Nephron (organoid): Measurements from ENCODE around the gene CEP19.
A peak's percentile ranks its signal among the peaks of the same experiment; 100 is the strongest.

Experiments used
- H3K27ac Mint-ChIP-seq, 3 experiments: 2 replicates each; pipeline ENCODE4 v1.8.0; 2020; ENCODE audit warnings: mixed read lengths in 3 of 3, mild to moderate bottlenecking in 2 of 3, moderate library complexity in 1 of 3
- H3K27me3 Mint-ChIP-seq: 2 replicates; pipeline ENCODE4 v1.8.0; 2021; ENCODE audit warnings: low read depth, mild to moderate bottlenecking, moderate library complexity, mixed read lengths
- H3K36me3 Mint-ChIP-seq: 2 replicates; pipeline ENCODE4 v1.8.0; 2020; ENCODE audit warnings: low read depth, mixed read lengths
- H3K4me1 Mint-ChIP-seq: 2 replicates; pipeline ENCODE4 v1.8.0; 2020; ENCODE audit warnings: mixed read lengths
- H3K4me3 Mint-ChIP-seq, 3 experiments: 2 replicates each; pipeline ENCODE4 v1.8.0; 2020; ENCODE audit warnings: mild to moderate bottlenecking in 3 of 3, mixed read lengths in 3 of 3, moderate library complexity in 2 of 3
- H3K9me3 Mint-ChIP-seq: 2 replicates; pipeline ENCODE4 v1.8.0; 2020; ENCODE audit warnings: mixed read lengths
- CTCF ChIP-seq, 3 experiments: fragments of 200-600 bp; sonication (generic); IDR thresholded peaks; one replicate each; pipeline ENCODE4 v1.5.0; 2021; ENCODE audit warnings: antibody characterized with exemption in 3 of 3; ENCODE audit not compliant: unreplicated experiment in 3 of 3

Gene CEP19

GRCh38 chr3:196689941-196690660 is 21.9 kb downstream of the CEP19 start:
- no peaks in the 10 kb centered on the region for H3K9me3 Mint-ChIP-seq
- TF ChIP-seq CTCF (IDR thresholded peaks at IDR 0.05; ENCODE audit: unreplicated experiment in 3 of 3) = no peak
- H3K27me3 Mint-ChIP-seq = no peaks in the 10 kb centered on the region
- no peak overlapping the region for H3K27ac Mint-ChIP-seq
- H3K4me3 Mint-ChIP-seq = no peak overlapping the region
- no peaks in the 10 kb centered on the region for H3K36me3 Mint-ChIP-seq
- no peaks in the 10 kb centered on the region for H3K4me1 Mint-ChIP-seq

- H3K27me3 Mint-ChIP-seq = peaks cover 4% of the 10 kb centered on the region
- TF ChIP-seq CTCF (IDR thresholded peaks at IDR 0.05; ENCODE audit: unreplicated experiment in 3 of 3) = no peak
- no peak overlapping the region for H3K4me3 Mint-ChIP-seq
- no peaks in the 10 kb centered on the region for H3K9me3 Mint-ChIP-seq
- H3K27ac Mint-ChIP-seq = no peak overlapping the region
- H3K4me1 Mint-ChIP-seq = no peaks in the 10 kb centered on the region
- H3K36me3 Mint-ChIP-seq = no peaks in the 10 kb centered on the region
Measured at GRCh38 chr3:196688349-196688748, 23.7 kb downstream of the CEP19 start.

DNA sequence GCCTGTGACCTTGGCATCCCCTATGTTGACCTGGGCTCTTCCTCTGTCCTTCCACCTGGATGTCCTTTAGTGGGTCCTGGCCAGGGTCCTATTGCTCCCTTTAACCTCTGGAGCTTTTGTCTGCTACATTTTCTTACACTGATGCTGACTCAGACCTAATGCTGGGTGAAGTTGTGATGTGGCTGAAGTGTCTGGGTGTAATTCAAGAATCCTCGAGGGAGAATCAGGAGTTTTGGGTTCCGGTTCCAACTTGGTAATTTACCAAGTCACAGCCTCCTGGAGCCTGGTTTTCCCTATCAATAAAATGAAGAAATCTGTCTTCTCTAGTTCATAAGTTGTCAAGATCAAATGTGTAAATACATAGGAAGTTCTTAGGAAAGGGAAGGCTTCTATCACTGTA is 25.6 kb downstream of the CEP19 start:
- H3K36me3 Mint-ChIP-seq = no peaks in the 10 kb centered on the region
- TF ChIP-seq CTCF (IDR thresholded peaks at IDR 0.05; ENCODE audit: unreplicated experiment in 3 of 3) = no peak
- H3K27me3 Mint-ChIP-seq = peaks cover 4% of the 10 kb centered on the region
- no peak overlapping the region for H3K4me3 Mint-ChIP-seq
- no peak overlapping the region for H3K27ac Mint-ChIP-seq
- no peaks in the 10 kb centered on the region for H3K4me1 Mint-ChIP-seq
- H3K9me3 Mint-ChIP-seq = peaks cover 5% of the 10 kb centered on the region

DNA sequence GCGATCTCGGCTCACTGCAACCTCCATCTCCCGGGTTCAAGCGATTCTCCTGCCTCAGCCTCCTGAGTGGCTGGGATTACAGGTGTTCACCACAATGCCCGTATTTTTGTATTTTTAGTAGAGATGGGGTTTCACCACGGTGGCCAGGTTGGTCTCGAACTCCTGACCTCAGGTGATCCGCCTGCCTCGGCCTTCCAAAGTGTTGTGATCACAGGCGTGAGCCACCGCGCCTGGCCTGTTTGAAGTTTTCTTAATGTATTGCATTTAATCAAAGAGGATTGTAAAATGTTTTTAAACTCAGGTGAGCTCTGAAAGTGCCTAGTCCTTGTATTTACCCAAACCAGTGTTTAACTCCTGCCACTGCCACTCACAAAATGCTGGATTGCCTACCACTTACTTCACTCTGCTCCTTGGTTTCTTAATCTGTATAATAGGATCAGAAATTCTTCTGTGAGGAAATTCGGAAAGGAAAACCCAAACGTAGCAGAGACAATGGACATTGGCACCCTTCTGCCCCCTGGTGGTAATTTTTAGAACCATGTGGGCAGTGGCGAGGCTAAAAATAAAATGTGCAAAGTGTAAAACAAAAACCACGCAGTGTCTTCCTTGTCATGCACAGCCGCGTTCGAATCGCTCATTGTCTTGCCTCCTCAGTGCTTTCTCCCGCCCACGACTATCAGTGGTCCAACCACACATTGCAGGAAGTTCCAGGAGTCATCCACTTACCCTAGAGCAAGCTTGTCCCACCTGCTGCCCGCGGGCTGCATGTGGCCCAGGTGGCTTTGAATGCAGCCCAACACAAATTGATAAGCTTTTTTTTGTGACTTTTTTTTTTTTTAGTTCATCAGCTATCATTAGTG is 27.3 kb downstream of the CEP19 start:
- Mint-ChIP-seq H3K4me3 (no peak overlapping the region), H3K27ac (no peak overlapping the region), H3K27me3 (peaks cover 10% of the 10 kb centered on the region), H3K9me3 (peaks cover 5% of the 10 kb centered on the region), H3K4me1 (no peaks in the 10 kb centered on the region), H3K36me3 (no peaks in the 10 kb centered on the region)
- TF ChIP-seq CTCF (IDR thresholded peaks at IDR 0.05; ENCODE audit: unreplicated experiment in 3 of 3) = peak; percentile 80 to 87 (median 84)

GRCh38 chr3:196677931-196678330 is 34.1 kb downstream of the CEP19 start:
- H3K9me3 Mint-ChIP-seq = peaks cover 3% of the 10 kb centered on the region
- H3K4me1 Mint-ChIP-seq = no peaks in the 10 kb centered on the region
- H3K27ac Mint-ChIP-seq = no peak overlapping the region
- no peak for TF ChIP-seq CTCF (IDR thresholded peaks at IDR 0.05; ENCODE audit: unreplicated experiment in 3 of 3)
- H3K36me3 Mint-ChIP-seq = no peaks in the 10 kb centered on the region
- H3K4me3 Mint-ChIP-seq = no peak overlapping the region
- H3K27me3 Mint-ChIP-seq = peaks cover 6% of the 10 kb centered on the region
